Measurements from ENCODE around the gene SEC31A.

Gene SEC31A

GRCh38 chr4:82780170-82780751 is 110.7 kb downstream of the SEC31A start:
- Histone ChIP-seq H3K36me3 (ENCODE audit: low read depth) (no peaks in the 10 kb centered on the region), H3K4me1 (ENCODE audit: insufficient read depth, poor library complexity, severe bottlenecking) (peaks cover 13% of the 10 kb centered on the region), H3K4me3 (ENCODE audit: severe bottlenecking) (no peak overlapping the region), H3K27ac (ENCODE audit: poor library complexity, severe bottlenecking) (no peak overlapping the region), H3K9me3 (ENCODE audit: severe bottlenecking) (no peaks in the 10 kb centered on the region), H3K27me3 (ENCODE audit: insufficient read depth, poor library complexity, severe bottlenecking) (no peaks in the 10 kb centered on the region)
- DNase-seq (ENCODE audit: low spot score) (no peak), ATAC-seq (ENCODE audit: low read depth) (no peak)
- no peak for TF ChIP-seq CTCF (IDR thresholded peaks at IDR 0.05; ENCODE audit: poor library complexity, severe bottlenecking)

GRCh38 chr4:82779032-82779431 is 111.9 kb downstream of the SEC31A start:
- ATAC-seq (ENCODE audit: low read depth) (no peak), DNase-seq (ENCODE audit: low spot score) (no peak)
- H3K4me3 ChIP-seq (ENCODE audit: severe bottlenecking), result no peak overlapping the region
- TF ChIP-seq CTCF (IDR thresholded peaks at IDR 0.05; ENCODE audit: poor library complexity, severe bottlenecking), result no peak
- H3K27me3 ChIP-seq (ENCODE audit: insufficient read depth, poor library complexity, severe bottlenecking), result no peaks in the 10 kb centered on the region
- no peaks in the 10 kb centered on the region for H3K9me3 ChIP-seq (ENCODE audit: severe bottlenecking)
- no peaks in the 10 kb centered on the region for H3K36me3 ChIP-seq (ENCODE audit: low read depth)
- no peak overlapping the region for H3K27ac ChIP-seq (ENCODE audit: poor library complexity, severe bottlenecking)
- peaks cover 6% of the 10 kb centered on the region for H3K4me1 ChIP-seq (ENCODE audit: insufficient read depth, poor library complexity, severe bottlenecking)

- H3K4me1 ChIP-seq (ENCODE audit: insufficient read depth, poor library complexity, severe bottlenecking), result peaks cover 6% of the 10 kb centered on the region
- no peak for DNase-seq (ENCODE audit: low spot score)
- no peaks in the 10 kb centered on the region for H3K9me3 ChIP-seq (ENCODE audit: severe bottlenecking)
- H3K27ac ChIP-seq (ENCODE audit: poor library complexity, severe bottlenecking), result no peak overlapping the region
- ATAC-seq (ENCODE audit: low read depth), result no peak
- no peaks in the 10 kb centered on the region for H3K27me3 ChIP-seq (ENCODE audit: insufficient read depth, poor library complexity, severe bottlenecking)
- H3K36me3 ChIP-seq (ENCODE audit: low read depth), result no peaks in the 10 kb centered on the region
- H3K4me3 ChIP-seq (ENCODE audit: severe bottlenecking), result no peak overlapping the region
- TF ChIP-seq CTCF (IDR thresholded peaks at IDR 0.05; ENCODE audit: poor library complexity, severe bottlenecking), result no peak
Observed at GRCh38 chr4:82777857-82778525, 113.0 kb downstream of the SEC31A start.

- DNase-seq (ENCODE audit: low spot score) (no peak), ATAC-seq (ENCODE audit: low read depth) (0 out of 3 replicates have a peak, but pooled peaks have one; percentile 10)
- Histone ChIP-seq H3K4me1 (ENCODE audit: insufficient read depth, poor library complexity, severe bottlenecking) (peaks cover 6% of the 10 kb centered on the region), H3K27ac (ENCODE audit: poor library complexity, severe bottlenecking) (no peak overlapping the region), H3K9me3 (ENCODE audit: severe bottlenecking) (no peaks in the 10 kb centered on the region), H3K4me3 (ENCODE audit: severe bottlenecking) (no peak overlapping the region), H3K27me3 (ENCODE audit: insufficient read depth, poor library complexity, severe bottlenecking) (no peaks in the 10 kb centered on the region), H3K36me3 (ENCODE audit: low read depth) (no peaks in the 10 kb centered on the region)
- no peak for TF ChIP-seq CTCF (IDR thresholded peaks at IDR 0.05; ENCODE audit: poor library complexity, severe bottlenecking)
Observed at GRCh38 chr4:82776925-82777542, 113.9 kb downstream of the SEC31A start.

GRCh38 chr4:82775243-82775642 is 115.7 kb downstream of the SEC31A start:
- Histone ChIP-seq H3K9me3 (ENCODE audit: severe bottlenecking) (no peaks in the 10 kb centered on the region), H3K27me3 (ENCODE audit: insufficient read depth, poor library complexity, severe bottlenecking) (no peaks in the 10 kb centered on the region), H3K4me1 (ENCODE audit: insufficient read depth, poor library complexity, severe bottlenecking) (no peaks in the 10 kb centered on the region), H3K27ac (ENCODE audit: poor library complexity, severe bottlenecking) (no peak overlapping the region), H3K36me3 (ENCODE audit: low read depth) (no peaks in the 10 kb centered on the region), H3K4me3 (ENCODE audit: severe bottlenecking) (no peak overlapping the region)
- ATAC-seq (ENCODE audit: low read depth), result no peak
- no peak for TF ChIP-seq CTCF (IDR thresholded peaks at IDR 0.05; ENCODE audit: poor library complexity, severe bottlenecking)
- DNase-seq (ENCODE audit: low spot score), result no peak

Measured in RWPE2 (cell line).